HL-60 (cell line): ENCODE data around the gene CTNND1.

Source experiments
- DNase-seq, 2 experiments: peaks; one replicate each; pipeline ENCODE4 v3.0.0-alpha.2; 2010 to 2020; ENCODE audit warnings: low read depth in 1 of 2, low spot score in 1 of 2
- H3K27ac ChIP-seq: fragments of 250-450 bp; sonication (Bioruptor Pico); replicated peaks from 2 replicates; pipeline ENCODE4 v1.5.1; 2020; ENCODE audit warnings: mild to moderate bottlenecking, moderate library complexity
- H3K27me3 ChIP-seq: fragments of 250-450 bp; sonication (Bioruptor Pico); 2 replicates; pipeline ENCODE4 v1.5.1; 2021; ENCODE audit warnings: mild to moderate bottlenecking, moderate library complexity; ENCODE audit not compliant: insufficient read depth, poor library complexity, severe bottlenecking
- H3K4me3 ChIP-seq: replicated peaks from 2 replicates; pipeline ENCODE4 v1.5.1; 2011; ENCODE audit warnings: mild to moderate bottlenecking, control low read depth, low read length; ENCODE audit not compliant: insufficient read depth
- CTCF ChIP-seq: IDR thresholded peaks from one replicate; pipeline ENCODE4 v1.5.1; 2011; ENCODE audit warnings: low read length, control low read depth, inconsistent platforms; ENCODE audit not compliant: insufficient read depth
- GABPA ChIP-seq: IDR thresholded peaks from 2 replicates; pipeline ENCODE4 v1.6.1; 2012; ENCODE audit warnings: low read depth
- POLR2AphosphoS5 ChIP-seq: IDR thresholded peaks from 2 replicates; pipeline ENCODE4 v1.6.1; 2012; ENCODE audit warnings: low read depth
- SPI1 ChIP-seq: IDR thresholded peaks from 2 replicates; pipeline ENCODE4 v1.6.1; 2012; ENCODE audit warnings: low read depth, mild to moderate bottlenecking, borderline replicate concordance
- TF ChIP-seq, protein P1 (sequence below): IDR thresholded peaks from 2 replicates; pipeline ENCODE4 v1.6.1; 2012; ENCODE audit warnings: low read depth; ENCODE audit not compliant: insufficient replicate concordance

The CTNND1 gene

GRCh38 chr11:57746920-57747319 is 14.7 kb upstream of the CTNND1 start:
- Histone ChIP-seq H3K27ac (no peak overlapping the region), H3K4me3 (no peak overlapping the region), H3K27me3 (no peaks in the 10 kb centered on the region)
- TF ChIP-seq GABPA (no peak), POLR2AphosphoS5 (no peak), CTCF (no peak), SPI1 (no peak)
- TF ChIP-seq, protein P1, sequence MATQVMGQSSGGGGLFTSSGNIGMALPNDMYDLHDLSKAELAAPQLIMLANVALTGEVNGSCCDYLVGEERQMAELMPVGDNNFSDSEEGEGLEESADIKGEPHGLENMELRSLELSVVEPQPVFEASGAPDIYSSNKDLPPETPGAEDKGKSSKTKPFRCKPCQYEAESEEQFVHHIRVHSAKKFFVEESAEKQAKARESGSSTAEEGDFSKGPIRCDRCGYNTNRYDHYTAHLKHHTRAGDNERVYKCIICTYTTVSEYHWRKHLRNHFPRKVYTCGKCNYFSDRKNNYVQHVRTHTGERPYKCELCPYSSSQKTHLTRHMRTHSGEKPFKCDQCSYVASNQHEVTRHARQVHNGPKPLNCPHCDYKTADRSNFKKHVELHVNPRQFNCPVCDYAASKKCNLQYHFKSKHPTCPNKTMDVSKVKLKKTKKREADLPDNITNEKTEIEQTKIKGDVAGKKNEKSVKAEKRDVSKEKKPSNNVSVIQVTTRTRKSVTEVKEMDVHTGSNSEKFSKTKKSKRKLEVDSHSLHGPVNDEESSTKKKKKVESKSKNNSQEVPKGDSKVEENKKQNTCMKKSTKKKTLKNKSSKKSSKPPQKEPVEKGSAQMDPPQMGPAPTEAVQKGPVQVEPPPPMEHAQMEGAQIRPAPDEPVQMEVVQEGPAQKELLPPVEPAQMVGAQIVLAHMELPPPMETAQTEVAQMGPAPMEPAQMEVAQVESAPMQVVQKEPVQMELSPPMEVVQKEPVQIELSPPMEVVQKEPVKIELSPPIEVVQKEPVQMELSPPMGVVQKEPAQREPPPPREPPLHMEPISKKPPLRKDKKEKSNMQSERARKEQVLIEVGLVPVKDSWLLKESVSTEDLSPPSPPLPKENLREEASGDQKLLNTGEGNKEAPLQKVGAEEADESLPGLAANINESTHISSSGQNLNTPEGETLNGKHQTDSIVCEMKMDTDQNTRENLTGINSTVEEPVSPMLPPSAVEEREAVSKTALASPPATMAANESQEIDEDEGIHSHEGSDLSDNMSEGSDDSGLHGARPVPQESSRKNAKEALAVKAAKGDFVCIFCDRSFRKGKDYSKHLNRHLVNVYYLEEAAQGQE, result no peak
- DNase-seq, result no peak

- no peaks in the 10 kb centered on the region for H3K27me3 ChIP-seq
- DNase-seq, result no peak
- TF ChIP-seq, protein P1, result no peak
- TF ChIP-seq SPI1, result no peak
- no peak for TF ChIP-seq CTCF
- no peak for TF ChIP-seq POLR2AphosphoS5
- TF ChIP-seq GABPA, result no peak
- no peak overlapping the region for H3K4me3 ChIP-seq
- no peak overlapping the region for H3K27ac ChIP-seq
Measured at GRCh38 chr11:57751176-57751575, 10.4 kb upstream of the CTNND1 start.

DNA sequence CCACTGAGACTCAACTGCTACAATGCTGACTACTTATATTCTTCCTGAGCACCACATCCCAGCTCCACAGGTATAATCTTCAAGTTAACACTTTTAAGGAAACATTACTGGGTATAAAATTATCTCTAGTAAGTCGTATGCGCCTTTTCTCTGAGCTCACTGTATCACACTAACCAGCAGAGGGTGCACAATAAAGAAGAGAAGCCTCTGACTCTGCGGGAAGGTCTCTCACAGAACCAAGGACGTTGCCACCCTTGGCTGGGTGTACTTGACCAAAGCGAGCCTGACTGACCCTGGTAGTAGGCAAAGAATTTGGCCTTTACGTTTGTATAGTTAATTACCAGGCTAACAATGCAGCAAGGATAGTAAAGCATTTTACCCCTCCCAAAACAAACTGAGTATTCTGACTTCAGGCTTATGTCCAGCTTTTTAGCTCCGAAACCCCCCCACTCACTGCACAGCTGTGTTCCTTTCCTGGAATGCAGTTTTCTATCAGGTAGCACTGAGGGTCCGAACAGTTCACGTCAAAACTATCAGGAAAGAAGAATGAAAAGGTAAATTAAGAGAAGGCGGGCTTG is 9.8 kb upstream of the CTNND1 start, which contains the start of gene BTBD18:
BTBD18 (minus strand) TSS at position 144 of the 578 bp plus-strand sequence. CDS start 631 bp downstream, outside the sequence.
- TF ChIP-seq, protein P1, result no peak
- TF ChIP-seq CTCF (peak; percentile 7), SPI1 (no peak), POLR2AphosphoS5 (no peak)
- Histone ChIP-seq H3K27ac (no peak within 1 kb of the TSS), H3K4me3 (no peak within 1 kb of the TSS), H3K27me3 (no peaks in the 10 kb centered on the region)
- peak in 1 of 2 experiments; percentile 42 for DNase-seq
